LNCAP (cell line): ENCODE measurements around the gene XXYLT1.

ENCODE experiments used
- TF ChIP-seq, protein P1 (sequence below): fragments of 450-650 bp; IDR thresholded peaks from 2 replicates; pipeline ENCODE4 v1.5.1; 2017; ENCODE audit warnings: mild to moderate bottlenecking

Gene XXYLT1

DNA sequence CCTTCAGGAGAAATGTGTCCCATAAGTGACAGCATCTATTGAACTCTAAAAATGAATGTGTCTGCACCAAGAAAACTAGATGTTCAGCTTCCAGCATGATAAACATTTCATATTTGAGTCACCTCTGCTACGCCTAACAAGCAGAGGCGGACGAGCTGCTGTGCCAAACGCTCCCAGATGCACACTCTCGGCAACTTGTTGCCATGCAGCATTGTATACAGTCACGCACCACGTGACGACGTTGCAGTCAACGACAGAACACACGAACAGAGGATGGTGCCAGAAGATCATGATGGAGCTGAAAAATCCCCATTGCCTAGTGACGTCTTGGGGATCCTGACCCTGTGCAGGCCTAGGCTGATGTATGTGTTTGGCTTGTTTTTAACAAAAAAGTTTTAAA is 137.5 kb downstream of the XXYLT1 start:
- TF ChIP-seq, protein P1, sequence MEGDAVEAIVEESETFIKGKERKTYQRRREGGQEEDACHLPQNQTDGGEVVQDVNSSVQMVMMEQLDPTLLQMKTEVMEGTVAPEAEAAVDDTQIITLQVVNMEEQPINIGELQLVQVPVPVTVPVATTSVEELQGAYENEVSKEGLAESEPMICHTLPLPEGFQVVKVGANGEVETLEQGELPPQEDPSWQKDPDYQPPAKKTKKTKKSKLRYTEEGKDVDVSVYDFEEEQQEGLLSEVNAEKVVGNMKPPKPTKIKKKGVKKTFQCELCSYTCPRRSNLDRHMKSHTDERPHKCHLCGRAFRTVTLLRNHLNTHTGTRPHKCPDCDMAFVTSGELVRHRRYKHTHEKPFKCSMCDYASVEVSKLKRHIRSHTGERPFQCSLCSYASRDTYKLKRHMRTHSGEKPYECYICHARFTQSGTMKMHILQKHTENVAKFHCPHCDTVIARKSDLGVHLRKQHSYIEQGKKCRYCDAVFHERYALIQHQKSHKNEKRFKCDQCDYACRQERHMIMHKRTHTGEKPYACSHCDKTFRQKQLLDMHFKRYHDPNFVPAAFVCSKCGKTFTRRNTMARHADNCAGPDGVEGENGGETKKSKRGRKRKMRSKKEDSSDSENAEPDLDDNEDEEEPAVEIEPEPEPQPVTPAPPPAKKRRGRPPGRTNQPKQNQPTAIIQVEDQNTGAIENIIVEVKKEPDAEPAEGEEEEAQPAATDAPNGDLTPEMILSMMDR = no peak; the same call in 1 of the 2 replicates

DNA sequence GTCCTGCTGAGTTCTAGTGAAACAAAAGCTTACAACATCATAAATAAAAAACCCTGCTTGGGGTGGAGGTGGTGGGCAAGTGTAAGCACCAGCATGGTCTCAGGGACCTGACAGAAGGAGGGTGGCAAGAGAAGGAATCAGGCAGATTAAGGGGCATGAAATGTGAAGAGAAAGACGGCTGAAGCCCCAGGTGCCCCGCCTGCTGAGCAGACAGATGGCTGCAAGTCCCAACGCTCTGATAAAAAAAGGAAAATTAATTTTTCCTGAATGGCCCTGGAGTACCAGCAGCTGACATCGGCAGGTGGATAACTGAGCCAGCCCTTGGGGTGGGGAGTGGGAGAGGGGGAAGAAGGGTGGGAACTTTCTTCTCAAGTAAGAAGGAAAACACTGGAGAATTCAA is 137.9 kb downstream of the XXYLT1 start:
- TF ChIP-seq, protein P1 = no peak

DNA sequence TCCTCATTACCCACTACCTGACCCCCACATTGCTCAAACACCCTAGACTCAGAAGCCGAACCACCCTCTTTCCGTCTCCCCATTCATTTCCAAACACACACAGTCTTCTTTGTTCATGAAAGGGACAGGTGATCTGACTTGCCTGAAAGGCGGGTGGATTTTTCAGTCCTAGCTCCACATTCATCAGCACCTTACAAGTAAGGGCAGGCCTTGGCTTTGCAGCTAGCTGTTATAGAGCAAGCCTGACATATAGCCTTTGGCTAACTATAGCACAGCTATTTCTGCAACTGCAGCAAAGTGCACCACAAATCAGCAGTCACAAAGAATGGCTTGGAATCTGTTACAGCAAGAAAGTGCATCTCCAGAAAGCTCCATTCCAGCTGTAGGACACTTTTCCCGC is 139.8 kb downstream of the XXYLT1 start:
- TF ChIP-seq, protein P1 = no peak

DNA sequence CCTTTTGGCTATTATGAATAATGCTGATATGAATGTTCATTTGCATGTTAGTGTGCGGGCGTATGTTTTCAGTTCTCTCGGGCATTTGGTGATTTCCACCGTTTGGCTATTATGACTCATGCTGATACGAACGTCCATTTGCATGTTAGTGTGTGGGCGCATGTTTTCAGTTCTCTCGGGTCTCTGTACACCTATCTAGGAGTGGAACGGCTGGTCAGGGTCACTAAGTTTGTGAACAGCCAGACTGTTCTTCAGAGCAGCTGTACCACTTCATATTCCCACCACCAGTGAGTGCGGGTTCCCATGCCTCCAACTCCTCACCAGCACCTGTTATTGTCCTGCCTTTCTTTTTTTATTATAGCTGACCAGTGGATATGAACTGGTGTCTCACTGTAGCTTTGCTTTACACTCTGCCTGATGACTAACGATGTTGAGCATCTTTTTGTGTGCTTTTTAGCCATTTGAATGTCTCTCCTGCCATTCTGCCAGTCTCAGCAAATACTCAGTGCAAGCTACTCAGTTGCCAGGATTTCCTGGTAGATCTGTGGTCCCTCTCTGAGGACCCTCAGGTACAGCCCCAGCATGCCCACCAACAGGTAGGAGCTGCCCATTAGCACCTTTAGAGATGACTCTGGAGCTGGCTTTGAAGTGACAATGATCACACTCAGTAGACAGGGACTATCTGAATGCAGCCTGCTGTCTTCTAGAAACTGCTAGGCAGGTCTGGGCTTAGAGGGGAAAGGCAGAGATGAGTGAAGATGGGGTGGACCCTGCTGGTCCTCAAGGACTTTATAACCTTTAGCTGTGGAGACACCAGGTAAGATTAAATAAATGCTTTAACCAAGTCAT is 141.1 kb downstream of the XXYLT1 start:
- TF ChIP-seq, protein P1 = no peak

DNA sequence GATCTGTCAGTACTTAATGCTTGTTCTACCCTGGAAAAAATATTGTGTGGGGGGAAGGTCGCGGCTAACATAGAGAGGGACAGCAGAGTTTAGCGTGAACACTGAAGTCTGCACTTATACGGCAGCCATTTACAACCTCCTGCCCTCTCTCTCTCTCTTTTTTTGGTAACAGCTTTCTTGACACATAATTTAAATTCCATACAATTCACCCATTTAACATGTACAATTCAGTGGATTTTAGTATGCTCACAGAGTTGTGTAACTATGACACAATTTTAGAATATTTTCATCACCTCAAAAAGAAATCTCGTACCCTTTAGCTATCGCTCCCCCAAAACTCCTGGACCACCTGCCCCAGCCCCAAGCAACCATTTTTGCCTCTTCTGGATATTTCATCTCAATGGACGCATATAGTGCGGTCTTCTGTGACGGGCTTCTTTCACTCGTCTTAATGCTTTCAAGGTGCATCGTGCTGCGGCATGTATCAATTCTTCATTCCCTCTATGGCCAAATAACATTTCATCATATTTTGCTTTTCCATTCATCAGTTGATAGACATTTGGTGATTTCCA is 141.8 kb downstream of the XXYLT1 start:
- TF ChIP-seq, protein P1 = no peak

DNA sequence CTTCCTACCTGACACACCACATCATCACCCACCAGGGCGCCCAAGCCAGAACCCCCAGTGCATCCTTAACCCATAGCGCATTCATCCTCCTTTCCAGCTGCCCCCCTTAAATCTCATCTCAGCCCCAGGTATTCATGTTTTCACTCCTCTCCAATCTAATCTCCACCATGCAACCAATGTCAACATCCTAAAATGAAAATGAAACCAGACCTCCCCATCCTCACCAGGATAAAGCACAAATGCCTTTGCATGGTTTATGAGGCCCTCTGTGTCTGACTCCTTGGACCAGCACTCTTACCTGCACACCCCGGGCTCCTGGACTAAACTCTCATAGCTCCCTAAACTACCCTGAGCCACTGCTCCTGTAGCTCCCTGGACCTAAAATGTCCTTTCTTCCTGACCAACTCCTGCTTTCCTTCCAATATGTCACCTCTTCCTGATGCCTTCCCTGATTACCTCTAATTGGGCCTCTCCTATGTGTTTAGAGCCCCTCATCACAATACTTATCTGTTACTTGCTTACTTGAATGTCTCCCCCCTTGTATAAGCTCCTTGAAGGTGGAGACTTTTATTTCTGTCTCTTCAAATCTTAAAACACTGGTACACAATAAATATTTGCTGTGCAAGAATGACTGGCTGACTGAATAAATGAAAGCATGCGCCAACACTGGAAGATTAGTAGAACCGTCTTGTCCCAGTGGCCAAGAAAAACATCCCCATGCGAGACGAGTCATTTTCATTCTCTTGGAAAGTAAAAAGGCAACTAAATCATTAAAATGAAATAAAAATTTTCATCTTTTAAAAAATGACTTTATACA is 142.5 kb downstream of the XXYLT1 start:
- TF ChIP-seq, protein P1 = no peak

DNA sequence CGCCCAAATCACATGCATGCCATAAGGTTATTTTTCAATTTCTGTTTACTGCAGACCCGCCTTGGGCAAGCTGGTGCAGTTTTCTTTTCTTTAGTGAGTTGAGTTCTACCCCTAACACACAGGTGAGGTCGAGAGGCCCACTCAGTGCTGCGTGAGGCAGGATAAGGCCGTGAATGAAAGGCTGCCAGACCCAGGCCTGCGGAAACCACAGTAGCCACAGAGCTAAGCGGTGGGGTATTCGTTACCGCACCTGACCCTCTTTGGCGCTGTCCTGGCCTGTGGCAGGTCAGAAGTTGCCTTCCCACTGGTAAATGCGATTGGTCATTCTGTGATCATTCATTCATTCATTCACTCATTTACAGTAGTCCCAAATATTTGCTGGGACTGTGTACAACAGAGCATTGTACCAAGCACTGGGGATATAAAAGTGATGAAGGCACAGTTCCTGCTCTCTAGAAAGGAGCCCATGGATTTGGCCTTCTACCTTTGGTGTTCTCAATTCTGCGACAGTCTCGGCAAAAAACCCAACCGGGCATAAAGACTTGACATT is 144.8 kb downstream of the XXYLT1 start:
- TF ChIP-seq, protein P1 = no peak
